ENCODE measurements around the gene RBMS1. TPM values are rescaled to one million over a fixed set of nuclear protein-coding genes. Genes with fewer than 3 reads are reported as not detected.
A peak's percentile ranks its signal among the peaks of the same experiment; 100 is the strongest.

RBMS1 gene
- total and polyA plus RNA-seq, 7 donors = 8.4 to 43.2 (median 24.1) TPM

GRCh38 chr2:160305081-160305750 lies 188.4 kb downstream of the RBMS1 start:
- no peak for TF ChIP-seq CTCF (IDR thresholded peaks at IDR 0.05)
- no peak overlapping the region for H3K27ac ChIP-seq
- intact Hi-C loops (cut with DNase I) = no loop called here
- H3K4me3 ChIP-seq = no peak overlapping the region
- H3K27me3 ChIP-seq (ENCODE audit: insufficient read depth in 3 of 3, low read length in 2 of 3) = no peaks in the 10 kb centered on the region
- no peak for ATAC-seq
- H3K4me1 ChIP-seq = peaks cover 39% of the 10 kb centered on the region
- H3K36me3 ChIP-seq (ENCODE audit: insufficient read depth in 1 of 2, low read depth in 1 of 2) = peaks cover 10 to 12% of the 10 kb centered on the region in 2 donors
- H3K9me3 ChIP-seq = no peaks in the 10 kb centered on the region
- 90 to 93% (median 91%) methylated on average over 4 of the region's 4 CpGs for WGBS, 3 donors
- no peak for DNase-seq

- H3K27ac ChIP-seq = peak overlapping the region; percentile 44
- intact Hi-C loops (cut with DNase I) = no loop called here
- peak; percentile 62 to 82 (median 80) for ATAC-seq
- H3K36me3 ChIP-seq (ENCODE audit: insufficient read depth in 1 of 2, low read depth in 1 of 2) = peaks cover 12 to 26% of the 10 kb centered on the region in 2 donors
- H3K9me3 ChIP-seq = no peaks in the 10 kb centered on the region
- peaks cover 26% of the 10 kb centered on the region for H3K4me1 ChIP-seq
- no peak for TF ChIP-seq CTCF (IDR thresholded peaks at IDR 0.05)
- no peak for DNase-seq
- no peak overlapping the region for H3K4me3 ChIP-seq
- no peaks in the 10 kb centered on the region for H3K27me3 ChIP-seq (ENCODE audit: insufficient read depth in 3 of 3, low read length in 2 of 3)
- WGBS, 3 donors = 29 to 42% (median 32%) methylated on average over 3 of the region's 3 CpGs
Observed at GRCh38 chr2:160303527-160303926, 190.1 kb downstream of the RBMS1 start.

GRCh38 chr2:160303076-160303475 lies 190.5 kb downstream of the RBMS1 start:
- intact Hi-C loops (cut with DNase I) = no loop called here
- Histone ChIP-seq H3K27ac (peak overlapping the region; percentile 44), H3K9me3 (no peaks in the 10 kb centered on the region), H3K4me3 (no peak overlapping the region), H3K27me3 (ENCODE audit: insufficient read depth in 3 of 3, low read length in 2 of 3) (no peaks in the 10 kb centered on the region), H3K4me1 (peaks cover 26% of the 10 kb centered on the region), H3K36me3 (ENCODE audit: insufficient read depth in 1 of 2, low read depth in 1 of 2) (peaks cover 12 to 30% of the 10 kb centered on the region in 2 donors)
- WGBS, 3 donors = 17 to 34% (median 30%) methylated on average over 2 of the region's 2 CpGs
- no peak for TF ChIP-seq CTCF (IDR thresholded peaks at IDR 0.05)
- ATAC-seq = no peak
- no peak for DNase-seq

GRCh38 chr2:160301420-160301819 lies 192.2 kb downstream of the RBMS1 start:
- Histone ChIP-seq H3K9me3 (no peaks in the 10 kb centered on the region), H3K4me3 (no peak overlapping the region), H3K27me3 (ENCODE audit: insufficient read depth in 3 of 3, low read length in 2 of 3) (no peaks in the 10 kb centered on the region), H3K4me1 (peaks cover 31% of the 10 kb centered on the region), H3K36me3 (ENCODE audit: insufficient read depth in 1 of 2, low read depth in 1 of 2) (peaks cover 12 to 34% of the 10 kb centered on the region in 2 donors), H3K27ac (no peak overlapping the region)
- intact Hi-C loops (cut with DNase I) = no loop called here
- TF ChIP-seq CTCF (IDR thresholded peaks at IDR 0.05) = no peak
- peak in 3 of 4 donors; percentile 52 to 70 (median 61) for ATAC-seq
- no peak for DNase-seq
- 62 to 76% (median 70%) methylated on average over 2 of the region's 2 CpGs for WGBS, 3 donors

GRCh38 chr2:160300203-160300602 lies 193.4 kb downstream of the RBMS1 start:
- Histone ChIP-seq H3K36me3 (ENCODE audit: insufficient read depth in 1 of 2, low read depth in 1 of 2) (peaks cover 12 to 34% of the 10 kb centered on the region in 2 donors), H3K27me3 (ENCODE audit: insufficient read depth in 3 of 3, low read length in 2 of 3) (no peaks in the 10 kb centered on the region), H3K4me3 (no peak overlapping the region), H3K9me3 (no peaks in the 10 kb centered on the region), H3K4me1 (peaks cover 30% of the 10 kb centered on the region), H3K27ac (no peak overlapping the region)
- TF ChIP-seq CTCF (IDR thresholded peaks at IDR 0.05) = no peak
- no peak for DNase-seq
- intact Hi-C loops (cut with DNase I) = no loop called here
- 90 to 100% (median 96%) methylated on average over 1 of the region's 1 CpG for WGBS, 3 donors
- ATAC-seq = no peak
